Measurements from ENCODE around the gene TMEM179B.
"Not testable (repeated sequence)": the region's sequence is repeated elsewhere in the genome, so short reads cannot be mapped to it uniquely, and the experiment has no call there.

The TMEM179B gene

GRCh38 chr11:62787005-62787759 lies at the start of gene TMEM179B:
TSS of gene TMEM179B (plus strand) at chr11:62787402. CDS start at chr11:62787432, 30 bp downstream.
- DNase-seq = peak; percentile 98 to 99

GRCh38 chr11:62747475-62748160 lies 39.6 kb upstream of the TMEM179B start:
- no peak for DNase-seq

- not testable (repeated sequence) for DNase-seq
Observed at GRCh38 chr11:62749931-62750330, 37.3 kb upstream of the TMEM179B start.

- DNase-seq = no peak
Observed at GRCh38 chr11:62752177-62752785, 34.9 kb upstream of the TMEM179B start.

- DNase-seq = no peak
Observed at GRCh38 chr11:62752994-62753735, 34.0 kb upstream of the TMEM179B start.

- DNase-seq = peak; percentile 97 to 98
Observed at GRCh38 chr11:62753736-62754603, 33.2 kb upstream of the TMEM179B start, which contains the start of gene ZBTB3. TSS of gene ZBTB3 (minus strand) at chr11:62754160. CDS start at chr11:62753664, 496 bp downstream.

- no peak for DNase-seq
Observed at GRCh38 chr11:62755086-62755615, 32.1 kb upstream of the TMEM179B start.

- no peak for DNase-seq
Observed at GRCh38 chr11:62757846-62758788, 29.1 kb upstream of the TMEM179B start.

GRCh38 chr11:62760867-62761227 lies 26.4 kb upstream of the TMEM179B start:
- DNase-seq = not testable (repeated sequence)

GRCh38 chr11:62770778-62771143 lies 16.4 kb upstream of the TMEM179B start:
- DNase-seq = peak; percentile 58 to 59

- DNase-seq = peak; percentile 98 to 99
Observed at GRCh38 chr11:62771144-62772021, 15.8 kb upstream of the TMEM179B start, which contains the start of gene TAF6L. TSS of gene TAF6L (plus strand) at chr11:62771396. CDS start at chr11:62775784, 4,388 bp downstream.

- no peak for DNase-seq
Observed at GRCh38 chr11:62774407-62774806, 12.8 kb upstream of the TMEM179B start.

GRCh38 chr11:62775646-62776045 lies 11.6 kb upstream of the TMEM179B start:
- no peak for DNase-seq

- DNase-seq = peak in 1 of 2 experiments; percentile 44
Observed at GRCh38 chr11:62777389-62777788, 9.8 kb upstream of the TMEM179B start.

- no peak for DNase-seq
Observed at GRCh38 chr11:62778441-62778840, 8.8 kb upstream of the TMEM179B start.

GRCh38 chr11:62782753-62783152 lies 4.4 kb upstream of the TMEM179B start:
- DNase-seq = no peak

- DNase-seq = peak; percentile 93
Observed at GRCh38 chr11:62786318-62787004, 741 bp upstream of the TMEM179B start.

- DNase-seq = peak in 1 of 2 experiments; percentile 29
Observed at GRCh38 chr11:62788991-62789390, 1.8 kb downstream of the TMEM179B start.

GRCh38 chr11:62789576-62789975 lies 2.4 kb downstream of the TMEM179B start:
- DNase-seq = no peak
